Activated T-cell treated with anti-CD3 and anti-CD28 coated beads, Interleukin-2, amount 50 U/mL, for 72 hours (primary cell): Measurements from ENCODE around the gene SLC22A24. TPM values are rescaled to one million over a fixed set of nuclear protein-coding genes. Genes with fewer than 3 reads are reported as not detected.
"Not testable (repeated sequence)": the region's sequence is repeated elsewhere in the genome, so short reads cannot be mapped to it uniquely, and the experiment has no call there.

Experiments
- ATAC-seq, 2 donors: fragments of 150-1000 bp; cut with Tn5 transposase; replicated peaks in 1 of 2; 2 replicates each; pipeline ENCODE4 v1.10.0; 2021; ENCODE audit warnings: moderate library complexity in 2 of 2, mild to moderate bottlenecking in 1 of 2
- DNase-seq, 2 donors: peaks; one replicate each; pipeline ENCODE4 v3.0.0; 2021 to 2022; ENCODE audit warnings: mixed read lengths in 1 of 2
- H3K27ac Mint-ChIP-seq: one replicate; pipeline ENCODE4 v1.8.0; 2022; ENCODE audit warnings: mild to moderate bottlenecking, moderate library complexity, mixed read lengths
- H3K27me3 Mint-ChIP-seq: one replicate; pipeline ENCODE4 v1.8.0; 2022; ENCODE audit warnings: low read depth, mixed read lengths
- H3K36me3 Mint-ChIP-seq, 2 donors: one replicate each; pipeline ENCODE4 v1.8.0; 2022; ENCODE audit warnings: mixed read lengths in 2 of 2, mild to moderate bottlenecking in 1 of 2; ENCODE audit not compliant: insufficient read depth in 2 of 2
- H3K4me1 Mint-ChIP-seq: one replicate; pipeline ENCODE4 v1.8.0; 2022; ENCODE audit warnings: low read depth, mixed read lengths
- H3K4me3 Mint-ChIP-seq, 2 donors: one replicate each; pipeline ENCODE4 v1.8.0; 2022; ENCODE audit warnings: mild to moderate bottlenecking in 2 of 2, mixed read lengths in 2 of 2, moderate library complexity in 2 of 2
- H3K9me3 Mint-ChIP-seq, 2 donors: one replicate each; pipeline ENCODE4 v1.8.0; 2022; ENCODE audit warnings: mixed read lengths in 2 of 2
- total RNA-seq, 2 donors: library from RNA; stranded (reverse); gene quantifications; one replicate each; pipeline ENCODE4 v1.2.3, GENCODE V29; 2022

SLC22A24 gene, protein sequence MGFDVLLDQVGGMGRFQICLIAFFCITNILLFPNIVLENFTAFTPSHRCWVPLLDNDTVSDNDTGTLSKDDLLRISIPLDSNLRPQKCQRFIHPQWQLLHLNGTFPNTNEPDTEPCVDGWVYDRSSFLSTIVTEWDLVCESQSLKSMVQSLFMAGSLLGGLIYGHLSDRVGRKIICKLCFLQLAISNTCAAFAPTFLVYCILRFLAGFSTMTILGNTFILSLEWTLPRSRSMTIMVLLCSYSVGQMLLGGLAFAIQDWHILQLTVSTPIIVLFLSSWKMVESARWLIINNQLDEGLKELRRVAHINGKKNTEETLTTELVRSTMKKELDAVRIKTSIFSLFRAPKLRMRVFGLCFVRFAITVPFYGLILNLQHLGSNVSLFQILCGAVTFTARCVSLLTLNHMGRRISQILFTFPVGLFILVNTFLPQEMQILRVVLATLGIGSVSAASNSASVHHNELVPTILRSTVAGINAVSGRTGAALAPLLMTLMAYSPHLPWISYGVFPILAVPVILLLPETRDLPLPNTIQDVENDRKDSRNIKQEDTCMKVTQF
- not detected for total RNA-seq

DNA sequence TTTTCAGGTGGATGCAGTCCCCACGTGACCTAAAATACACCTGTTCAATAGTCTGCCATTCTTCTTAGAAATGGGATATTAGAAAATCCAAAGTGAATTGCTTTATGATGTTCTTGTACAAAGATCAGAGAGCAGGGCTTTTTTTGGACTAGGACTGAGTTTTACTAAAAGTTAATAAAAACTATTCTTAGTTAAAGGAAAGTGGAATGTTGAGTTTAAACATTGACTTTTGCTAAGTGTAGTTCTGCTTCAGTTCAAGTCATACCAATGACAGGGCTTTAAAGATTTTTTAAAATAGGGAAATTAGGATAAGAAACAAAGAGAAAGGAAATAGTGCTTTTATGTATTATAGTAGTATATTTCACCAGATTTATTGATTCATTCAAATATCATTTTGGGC, at the start of gene SLC22A24:
Gene SLC22A24 (minus strand): TSS at position 101 of the 400 bp plus-strand sequence. CDS start 442 bp downstream, outside the sequence.
- Mint-ChIP-seq H3K27me3 (peaks cover 14% of the 10 kb centered on the region), H3K27ac (no peak within 1 kb of the TSS), H3K4me3 (no peak within 1 kb of the TSS), H3K9me3 (no peaks in the 10 kb centered on the region), H3K4me1 (no peaks in the 10 kb centered on the region), H3K36me3 (no peaks in the 10 kb centered on the region)
- ATAC-seq (no peak), DNase-seq (no peak)

DNA sequence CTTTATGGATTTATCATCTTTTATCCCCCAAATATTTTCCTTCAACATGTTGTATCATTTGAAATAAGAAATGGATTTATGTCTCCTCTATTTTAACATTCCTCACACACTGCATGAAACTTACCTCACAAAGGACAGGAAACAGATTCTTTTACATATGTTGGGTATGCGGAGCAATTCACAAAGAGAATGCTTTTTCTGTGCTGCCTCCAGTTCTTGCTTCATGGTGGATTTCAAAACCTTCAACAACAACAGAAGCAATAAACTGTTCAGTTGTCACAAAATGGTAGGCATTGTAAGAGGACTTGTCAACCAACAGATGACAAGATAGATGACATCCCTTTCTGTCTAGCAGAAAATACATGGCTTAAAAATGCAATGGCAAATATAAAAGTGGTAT, 36.5 kb upstream of the SLC22A24 start:
- Mint-ChIP-seq H3K4me3 (no peak overlapping the region), H3K27me3 (peaks cover 18% of the 10 kb centered on the region), H3K27ac (no peak overlapping the region), H3K9me3 (peaks cover 0 to 3% of the 10 kb centered on the region in 2 donors), H3K36me3 (peaks cover 0 to 3% of the 10 kb centered on the region in 2 donors), H3K4me1 (no peaks in the 10 kb centered on the region)
- ATAC-seq, result no peak
- DNase-seq, result no peak

DNA sequence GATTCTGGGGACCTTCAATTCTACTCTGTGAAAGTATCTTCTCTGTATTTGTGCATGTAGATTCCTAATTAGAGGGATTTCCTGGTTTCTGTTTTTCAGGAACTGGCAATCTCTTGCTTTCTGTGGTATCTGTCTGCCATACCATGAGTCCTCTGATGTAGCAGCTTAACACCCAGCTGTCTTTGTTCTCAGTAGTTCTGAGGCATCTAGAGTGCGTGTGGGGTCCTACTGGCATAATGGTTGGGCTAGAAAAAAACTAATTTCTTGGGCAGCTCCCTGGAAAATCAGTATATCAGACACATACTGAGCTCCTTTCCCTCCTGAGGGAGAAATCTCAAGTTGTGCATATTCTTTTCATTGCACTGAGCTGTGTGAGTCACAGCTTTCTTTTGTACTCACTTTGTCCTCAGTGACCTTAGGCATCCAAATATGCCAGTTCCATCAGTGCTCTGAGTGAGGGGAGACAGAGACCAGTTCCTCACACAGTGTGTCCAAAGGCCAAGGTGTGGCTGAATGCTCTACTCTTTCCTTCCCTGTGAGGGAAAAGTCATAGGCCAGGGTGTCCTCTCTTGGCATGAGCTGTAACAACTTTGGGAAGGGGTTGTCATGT, 35.5 kb upstream of the SLC22A24 start:
- DNase-seq (no peak), ATAC-seq (no peak)
- Mint-ChIP-seq H3K27me3 (peaks cover 18% of the 10 kb centered on the region), H3K36me3 (peaks cover 0 to 3% of the 10 kb centered on the region in 2 donors), H3K4me1 (no peaks in the 10 kb centered on the region), H3K9me3 (peaks cover 0 to 3% of the 10 kb centered on the region in 2 donors), H3K27ac (no peak overlapping the region), H3K4me3 (no peak overlapping the region)

DNA sequence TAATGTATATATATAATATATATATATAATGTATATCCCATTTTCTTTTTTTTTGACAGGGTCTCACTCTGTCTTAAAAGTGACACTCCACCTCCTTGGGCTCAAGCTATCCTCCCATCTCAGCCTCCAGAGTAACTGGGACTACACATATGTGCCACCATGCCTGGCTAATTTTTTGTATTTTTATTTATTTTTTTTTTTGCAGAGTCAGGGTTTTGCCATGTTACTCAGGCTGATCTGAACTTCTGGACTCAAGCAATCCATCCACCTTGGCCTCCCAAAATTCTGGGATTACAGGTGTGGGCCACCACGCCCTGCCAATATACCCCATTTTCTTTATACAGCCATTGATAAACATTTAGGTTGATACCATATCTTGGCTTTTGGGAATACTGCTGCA, 33.9 kb upstream of the SLC22A24 start:
- Mint-ChIP-seq H3K36me3 (peaks cover 0 to 3% of the 10 kb centered on the region in 2 donors), H3K4me3 (no peak overlapping the region), H3K27me3 (peaks cover 18% of the 10 kb centered on the region), H3K27ac (no peak overlapping the region), H3K4me1 (no peaks in the 10 kb centered on the region), H3K9me3 (peaks cover 0 to 3% of the 10 kb centered on the region in 2 donors)
- DNase-seq (no peak), ATAC-seq (no peak)

GRCh38 chr11:63165706-63166310, 21.8 kb upstream of the SLC22A24 start:
- H3K4me3 Mint-ChIP-seq, result no peak overlapping the region

DNA sequence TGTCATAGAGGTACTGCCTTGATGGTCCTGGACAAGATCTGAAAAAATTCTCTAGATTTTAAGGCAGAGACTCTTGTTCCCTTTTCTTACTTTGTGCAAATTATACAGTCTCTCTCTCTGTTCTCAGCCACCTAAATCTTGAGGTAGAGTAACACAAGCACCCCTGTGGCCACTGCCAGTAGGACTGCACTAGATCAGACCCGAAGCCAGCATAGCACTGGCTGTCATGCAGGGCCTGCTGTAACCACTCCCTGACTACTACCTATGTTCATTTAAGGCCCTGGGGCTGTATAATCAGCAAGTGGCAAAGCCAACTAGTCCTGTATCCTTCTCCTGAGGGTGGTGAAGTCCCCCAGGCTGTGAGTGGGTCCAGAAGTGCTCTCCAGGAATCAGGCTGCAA, 11.8 kb upstream of the SLC22A24 start:
- DNase-seq (no peak), ATAC-seq (no peak)
- H3K27me3 Mint-ChIP-seq, result peaks cover 35% of the 10 kb centered on the region
- H3K4me3 Mint-ChIP-seq, result no peak overlapping the region
- H3K4me1 Mint-ChIP-seq, result no peaks in the 10 kb centered on the region
- peaks cover 0 to 4% of the 10 kb centered on the region in 2 donors for H3K9me3 Mint-ChIP-seq
- no peak overlapping the region for H3K27ac Mint-ChIP-seq
- peaks cover 0 to 3% of the 10 kb centered on the region in 2 donors for H3K36me3 Mint-ChIP-seq

More at GRCh38 chr11:63165706-63166310, 21.8 kb upstream of the SLC22A24 start:
- Mint-ChIP-seq H3K27me3 (peaks cover 37% of the 10 kb centered on the region), H3K27ac (no peak overlapping the region), H3K36me3 (no peaks in the 10 kb centered on the region), H3K4me1 (no peaks in the 10 kb centered on the region), H3K9me3 (no peaks in the 10 kb centered on the region)
- DNase-seq (no peak), ATAC-seq (no peak)

- ATAC-seq (no peak), DNase-seq (no peak)
- Mint-ChIP-seq H3K9me3 (peaks cover 0 to under 1% of the 10 kb centered on the region in 2 donors), H3K27ac (no peak overlapping the region), H3K36me3 (no peaks in the 10 kb centered on the region), H3K4me3 (no peak overlapping the region), H3K27me3 (peaks cover 14% of the 10 kb centered on the region), H3K4me1 (no peaks in the 10 kb centered on the region)
Observed at GRCh38 chr11:63146581-63146980, 2.6 kb upstream of the SLC22A24 start.

- Mint-ChIP-seq H3K27me3 (peaks cover 16% of the 10 kb centered on the region), H3K36me3 (no peaks in the 10 kb centered on the region), H3K4me1 (no peaks in the 10 kb centered on the region), H3K27ac (no peak overlapping the region), H3K4me3 (no peak overlapping the region), H3K9me3 (no peaks in the 10 kb centered on the region)
- ATAC-seq (no peak), DNase-seq (no peak)
Observed at GRCh38 chr11:63142459-63142858, 1.6 kb downstream of the SLC22A24 start.

DNA sequence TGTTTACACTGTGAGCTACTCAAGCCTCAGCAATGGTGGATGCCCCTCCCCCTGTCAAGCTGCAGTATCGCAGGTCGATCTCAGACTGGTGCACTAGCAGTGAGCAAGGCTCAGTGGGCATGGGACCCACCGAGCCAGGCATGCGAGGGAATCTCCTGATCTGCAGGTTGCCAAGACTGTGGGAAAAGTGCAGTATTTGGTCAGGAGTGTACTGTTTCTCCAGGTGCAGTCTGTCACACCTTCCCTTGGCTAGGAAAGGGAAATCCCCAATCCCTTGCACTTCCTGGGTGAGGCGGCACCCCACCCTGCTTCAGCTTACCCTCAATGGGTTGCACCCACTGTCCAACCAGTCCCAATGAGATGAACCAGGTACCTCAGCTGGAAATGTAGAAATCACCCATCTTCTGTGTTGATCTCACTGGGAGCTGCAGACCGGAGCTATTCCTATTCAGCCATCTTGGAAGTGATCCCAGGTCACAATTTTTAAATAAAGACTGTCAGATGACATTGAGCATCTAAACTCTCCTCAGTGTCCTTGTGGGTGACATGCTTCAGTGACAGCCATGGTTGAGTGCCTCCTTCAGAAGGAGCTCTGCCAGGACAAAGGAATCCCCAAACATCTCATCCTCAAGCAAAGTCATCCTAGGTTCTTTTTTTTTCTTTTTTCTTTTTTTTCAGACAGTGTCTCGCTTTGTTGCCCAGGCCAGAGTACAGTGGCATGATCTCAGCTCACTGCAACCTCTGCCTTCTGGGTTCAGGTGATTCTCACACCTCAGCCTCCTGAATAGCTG, 10.8 kb downstream of the SLC22A24 start:
- no peak for DNase-seq
- Mint-ChIP-seq H3K4me3 (no peak overlapping the region), H3K27ac (no peak overlapping the region), H3K9me3 (no peaks in the 10 kb centered on the region), H3K27me3 (peaks cover 48% of the 10 kb centered on the region), H3K4me1 (no peaks in the 10 kb centered on the region), H3K36me3 (peaks cover 0 to 1% of the 10 kb centered on the region in 2 donors)
- ATAC-seq, result no peak

DNA sequence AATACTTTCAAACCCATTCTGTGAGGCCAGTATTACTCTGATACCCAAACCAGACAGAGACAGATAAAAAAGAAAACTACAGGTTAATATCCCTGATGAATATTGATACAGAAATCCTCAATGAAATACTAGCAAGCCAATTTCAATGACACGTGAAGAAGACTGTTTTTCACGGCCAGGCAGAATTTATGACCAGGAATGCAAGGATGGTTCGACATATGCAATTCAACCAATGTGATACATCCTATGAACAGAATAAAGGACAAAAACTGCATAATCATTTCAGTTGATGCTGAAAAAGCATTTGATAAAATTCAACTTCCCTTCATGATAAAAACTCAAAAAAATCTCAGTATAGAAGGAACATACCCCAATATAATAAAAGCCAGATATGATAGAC, 44.5 kb downstream of the SLC22A24 start:
- DNase-seq (no peak), ATAC-seq (no peak)
- Mint-ChIP-seq H3K4me1 (no peaks in the 10 kb centered on the region), H3K4me3 (no peak overlapping the region), H3K27me3 (peaks cover 9% of the 10 kb centered on the region), H3K9me3 (peaks cover 3 to 9% of the 10 kb centered on the region in 2 donors), H3K36me3 (peaks cover 5 to 10% of the 10 kb centered on the region in 2 donors), H3K27ac (no peak overlapping the region)

DNA sequence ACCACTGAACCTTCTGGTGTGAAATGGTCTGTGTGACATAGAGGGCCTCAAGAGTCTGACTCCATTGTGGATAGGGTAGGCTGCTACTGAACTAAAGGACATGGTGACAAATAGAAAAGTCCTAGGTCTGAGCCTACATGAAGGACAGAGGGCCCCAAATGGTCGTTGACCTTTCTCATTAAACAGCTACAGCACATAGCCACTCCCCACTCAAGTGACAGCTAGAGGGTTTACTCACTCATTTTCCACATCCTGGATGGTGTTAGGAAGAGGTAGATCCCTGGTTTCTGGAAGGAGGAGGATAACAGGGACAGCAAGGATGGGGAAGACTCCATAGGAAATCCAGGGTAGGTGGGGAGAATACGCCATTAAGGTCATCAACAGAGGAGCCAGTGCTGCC, 63.3 kb downstream of the SLC22A24 start:
- no peak for DNase-seq
- peaks cover 0 to 3% of the 10 kb centered on the region in 2 donors for H3K9me3 Mint-ChIP-seq
- peaks cover 53% of the 10 kb centered on the region for H3K27me3 Mint-ChIP-seq
- peaks cover 2 to 4% of the 10 kb centered on the region in 2 donors for H3K36me3 Mint-ChIP-seq
- ATAC-seq, result no peak
- H3K27ac Mint-ChIP-seq, result no peak overlapping the region
- H3K4me3 Mint-ChIP-seq, result no peak overlapping the region
- H3K4me1 Mint-ChIP-seq, result no peaks in the 10 kb centered on the region

DNA sequence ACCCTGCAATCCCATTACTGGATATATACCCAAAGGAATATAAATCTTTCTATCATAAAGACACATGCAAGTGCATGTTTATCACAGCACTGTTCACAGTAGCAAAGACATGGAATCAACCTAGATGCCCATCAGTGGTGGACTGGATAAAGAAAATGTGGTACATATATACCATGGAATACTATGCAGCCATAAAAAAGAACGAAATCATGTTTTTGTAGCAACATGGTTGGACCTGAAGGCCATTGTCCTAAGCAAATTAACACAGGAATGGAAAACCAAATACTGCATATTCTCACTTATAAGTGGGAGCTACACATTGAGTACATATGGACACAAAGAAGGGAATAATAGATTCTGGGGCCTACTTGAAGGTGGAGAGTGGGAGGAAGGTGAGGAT, 97.8 kb downstream of the SLC22A24 start:
- not testable (repeated sequence) for H3K27ac Mint-ChIP-seq, H3K27me3 Mint-ChIP-seq, ATAC-seq, H3K4me1 Mint-ChIP-seq, H3K4me3 Mint-ChIP-seq, H3K9me3 Mint-ChIP-seq, DNase-seq, H3K36me3 Mint-ChIP-seq
